ENCODE measurements around the gene SORL1.

- TF ChIP-seq CTCF (conservative IDR thresholded peaks at IDR 0.05), result no peak
- no peak for TF ChIP-seq EZH2 (IDR thresholded peaks at IDR 0.05; ENCODE audit: low read depth)
Observed at GRCh38 chr11:121634889-121635288, 182.8 kb downstream of the SORL1 start.
